IPS DF 6.9 (cell line): ENCODE measurements around the gene PSKH1.

Experiments
- DNase-seq: peaks from one replicate; pipeline ENCODE4 v3.0.0-alpha.2; 2013; ENCODE audit warnings: low read depth, low spot score
- H3K27ac ChIP-seq: one replicate; pipeline ENCODE4 v1.5.1; 2013; ENCODE audit warnings: low read length, control low read depth
- H3K27me3 ChIP-seq: 2 replicates; pipeline ENCODE4 v1.6.1; 2013; ENCODE audit warnings: mild to moderate bottlenecking, low read length; ENCODE audit not compliant: control insufficient read depth, insufficient read depth
- H3K36me3 ChIP-seq: 2 replicates; pipeline ENCODE4 v1.6.1; 2013; ENCODE audit warnings: low read length; ENCODE audit not compliant: control insufficient read depth, insufficient read depth
- H3K4me1 ChIP-seq: 2 replicates; pipeline ENCODE4 v1.6.1; 2013; ENCODE audit warnings: low read length; ENCODE audit not compliant: control insufficient read depth, insufficient read depth
- H3K4me3 ChIP-seq: 2 replicates; pipeline ENCODE4 v1.5.1; 2013; ENCODE audit warnings: mild to moderate bottlenecking, low read length
- H3K9me3 ChIP-seq: 2 replicates; pipeline ENCODE4 v1.6.1; 2013; ENCODE audit warnings: low read length, inconsistent platforms; ENCODE audit not compliant: control insufficient read depth, insufficient read depth
- WGBS: extraction: QIAGEN DNeasy Blood & Tissue Kit; methylation state at CpG from one replicate; pipeline ENCODE4 v1.1.7; 2013; ENCODE audit warnings: mixed read lengths, missing lambda C conversion rate; ENCODE audit not compliant: insufficient read length, insufficient coverage; 5-methylcytosine and 5-hydroxymethylcytosine counted together

PSKH1 gene

GRCh38 chr16:67941469-67942199 lies 48.6 kb downstream of the PSKH1 start:
- WGBS: no CpG with 5 or more reads among the region's 9 CpGs
- Histone ChIP-seq H3K36me3 (peaks cover 27% of the 10 kb centered on the region), H3K27ac (no peak overlapping the region), H3K4me1 (no peaks in the 10 kb centered on the region; the same call in none of the 2 replicates), H3K9me3 (no peaks in the 10 kb centered on the region), H3K27me3 (no peaks in the 10 kb centered on the region), H3K4me3 (no peak overlapping the region)
- no peak for DNase-seq

- no peaks in the 10 kb centered on the region for H3K9me3 ChIP-seq
- H3K27ac ChIP-seq: no peak overlapping the region
- peaks cover 32% of the 10 kb centered on the region for H3K36me3 ChIP-seq
- H3K4me3 ChIP-seq: no peak overlapping the region
- H3K4me1 ChIP-seq: no peaks in the 10 kb centered on the region; the same call in none of the 2 replicates
- no peaks in the 10 kb centered on the region for H3K27me3 ChIP-seq
- DNase-seq: peak; percentile 58
- WGBS: no CpG with 5 or more reads among the region's 6 CpGs
Measured at GRCh38 chr16:67942200-67942509, 49.1 kb downstream of the PSKH1 start.

- H3K4me1 ChIP-seq: no peaks in the 10 kb centered on the region; the same call in 1 of the 2 replicates
- WGBS: no CpG with 5 or more reads among the region's 27 CpGs
- H3K4me3 ChIP-seq: no peak overlapping the region
- no peak overlapping the region for H3K27ac ChIP-seq
- H3K36me3 ChIP-seq: peaks cover 37% of the 10 kb centered on the region
- H3K27me3 ChIP-seq: no peaks in the 10 kb centered on the region
- no peak for DNase-seq
- no peaks in the 10 kb centered on the region for H3K9me3 ChIP-seq
Measured at GRCh38 chr16:67942510-67943255, 49.6 kb downstream of the PSKH1 start.

DNA sequence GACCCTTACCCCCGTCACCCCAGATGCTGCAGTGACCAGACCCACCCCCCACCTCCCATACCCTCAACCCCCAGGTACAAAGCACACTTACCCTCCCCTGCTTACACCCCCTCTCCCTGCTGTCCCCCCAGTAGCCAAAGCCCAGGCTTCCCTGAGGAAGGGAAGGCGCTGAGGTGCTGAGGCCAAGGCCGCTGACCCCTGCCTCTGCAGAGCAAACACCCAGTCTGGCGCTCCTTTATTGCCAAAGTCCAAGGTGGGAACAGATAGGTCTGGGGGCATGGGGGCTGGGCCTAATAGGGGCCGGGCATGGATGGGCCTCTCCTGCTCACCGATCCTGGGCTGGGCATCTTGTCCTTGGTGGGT lies 50.2 kb downstream of the PSKH1 start:
- Histone ChIP-seq H3K4me3 (no peak overlapping the region), H3K4me1 (no peaks in the 10 kb centered on the region; the same call in 1 of the 2 replicates), H3K36me3 (peaks cover 41% of the 10 kb centered on the region), H3K9me3 (no peaks in the 10 kb centered on the region), H3K27me3 (no peaks in the 10 kb centered on the region), H3K27ac (no peak overlapping the region)
- DNase-seq: no peak
- no CpG with 5 or more reads among the region's 6 CpGs for WGBS

GRCh38 chr16:67943619-67944504 lies 50.8 kb downstream of the PSKH1 start, which contains the start of gene LCAT:
Gene LCAT (minus strand): TSS chr16:67944120. CDS start chr16:67944101, 19 bp downstream.
- Histone ChIP-seq H3K4me3 (no peak within 1 kb of the TSS), H3K36me3 (peaks cover 44% of the 10 kb centered on the region), H3K4me1 (no peaks in the 10 kb centered on the region; the same call in 1 of the 2 replicates), H3K9me3 (no peaks in the 10 kb centered on the region), H3K27ac (no peak within 1 kb of the TSS), H3K27me3 (no peaks in the 10 kb centered on the region)
- no CpG with 5 or more reads among the region's 23 CpGs for WGBS
- no peak for DNase-seq

DNA sequence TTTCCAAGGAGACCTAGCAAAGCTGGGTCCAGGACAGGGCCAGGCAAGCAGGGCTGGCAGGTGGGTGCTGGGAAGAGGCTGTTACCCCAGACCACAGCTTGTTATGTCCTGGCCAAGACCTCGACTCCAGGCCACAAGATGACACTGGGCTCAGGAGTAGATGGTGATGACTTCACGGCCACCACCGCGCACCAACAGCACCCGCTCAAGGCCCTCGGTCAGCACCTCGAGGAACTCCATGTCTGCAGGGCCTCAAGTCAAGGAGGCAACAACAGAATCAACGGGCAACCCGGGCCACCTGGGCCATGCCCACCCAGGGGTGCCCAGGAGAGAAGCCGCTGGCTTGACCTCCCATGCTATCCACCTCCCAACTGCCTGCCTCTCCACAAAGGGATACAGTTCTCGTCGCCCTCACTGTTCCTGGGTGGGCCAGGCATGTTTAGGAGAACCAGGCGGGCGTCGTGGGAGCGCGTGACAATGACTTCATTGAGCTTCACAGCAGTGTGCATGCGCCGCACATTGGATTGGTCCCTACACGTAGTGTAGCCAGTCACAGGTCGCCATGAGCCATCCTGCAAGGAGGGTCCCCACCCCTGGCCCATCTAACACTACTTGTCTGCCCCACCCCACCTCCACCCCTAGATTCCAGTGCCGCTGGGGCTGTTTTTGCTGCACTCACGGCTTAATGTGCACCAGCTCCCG lies 51.8 kb downstream of the PSKH1 start:
- no peak for DNase-seq
- H3K27me3 ChIP-seq: no peaks in the 10 kb centered on the region

DNA sequence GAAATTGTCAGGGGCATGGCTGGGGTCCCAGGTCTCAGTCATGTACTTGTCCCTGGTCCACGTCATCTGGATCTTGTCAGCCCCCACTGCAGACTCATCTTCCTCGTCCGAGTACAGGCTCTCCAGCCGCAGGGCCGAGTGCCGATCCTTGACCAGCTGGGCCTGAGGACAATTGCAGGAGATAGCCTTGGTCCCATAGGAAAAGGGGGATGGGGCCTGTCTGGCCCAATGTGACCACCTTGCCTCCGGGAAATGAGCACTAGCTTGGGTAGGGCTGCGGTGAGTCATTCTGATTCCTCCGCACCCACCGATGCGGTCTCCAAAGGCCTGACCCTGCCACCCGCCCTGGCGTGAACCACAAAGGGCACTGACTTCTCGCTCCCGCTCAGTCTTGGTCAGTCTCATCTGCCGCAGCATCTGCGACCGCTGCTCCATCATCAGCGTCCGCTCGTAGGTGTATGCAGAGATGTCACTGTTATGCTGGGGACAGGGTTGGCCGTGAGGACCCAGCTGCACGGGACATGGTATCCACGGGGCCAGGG lies 52.4 kb downstream of the PSKH1 start:
- no peaks in the 10 kb centered on the region; the same call in 1 of the 2 replicates for H3K4me1 ChIP-seq
- WGBS: no CpG with 5 or more reads among the region's 24 CpGs
- no peaks in the 10 kb centered on the region for H3K27me3 ChIP-seq
- no peaks in the 10 kb centered on the region for H3K9me3 ChIP-seq
- DNase-seq: no peak
- H3K4me3 ChIP-seq: no peak overlapping the region
- peaks cover 56% of the 10 kb centered on the region for H3K36me3 ChIP-seq
- no peak overlapping the region for H3K27ac ChIP-seq

More for the DNA sequence above, 51.8 kb downstream of the PSKH1 start:
- no CpG with 5 or more reads among the region's 24 CpGs for WGBS
- no peak overlapping the region for H3K4me3 ChIP-seq
- peaks cover 50% of the 10 kb centered on the region for H3K36me3 ChIP-seq
- H3K27ac ChIP-seq: no peak overlapping the region
- no peaks in the 10 kb centered on the region; the same call in 1 of the 2 replicates for H3K4me1 ChIP-seq
- no peaks in the 10 kb centered on the region for H3K9me3 ChIP-seq

DNA sequence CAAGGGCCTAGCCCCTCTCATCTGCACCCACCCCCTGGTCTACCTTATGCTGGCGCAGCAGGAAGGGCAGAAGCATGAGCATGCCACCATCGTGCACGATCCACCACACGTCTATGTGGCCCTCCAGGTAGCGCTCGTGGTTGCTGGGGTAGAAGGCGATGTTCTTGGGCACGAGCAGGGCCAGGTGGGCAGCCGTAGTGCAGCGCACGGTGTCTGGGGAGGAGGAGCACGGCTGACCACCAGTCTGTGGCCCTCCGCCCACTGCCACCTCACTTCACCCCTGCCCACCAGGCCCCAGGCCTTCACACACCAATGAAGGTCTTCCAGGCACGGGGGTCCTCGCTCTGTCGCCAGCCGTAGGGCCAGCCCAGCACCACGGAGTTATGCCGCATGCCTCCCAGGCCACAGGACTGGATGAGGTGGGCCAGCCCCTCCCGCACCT lies 53.1 kb downstream of the PSKH1 start:
- Histone ChIP-seq H3K4me3 (no peak overlapping the region), H3K9me3 (no peaks in the 10 kb centered on the region), H3K27ac (no peak overlapping the region), H3K27me3 (no peaks in the 10 kb centered on the region), H3K4me1 (no peaks in the 10 kb centered on the region; the same call in 1 of the 2 replicates), H3K36me3 (peaks cover 62% of the 10 kb centered on the region)
- WGBS: no CpG with 5 or more reads among the region's 20 CpGs
- DNase-seq: no peak

DNA sequence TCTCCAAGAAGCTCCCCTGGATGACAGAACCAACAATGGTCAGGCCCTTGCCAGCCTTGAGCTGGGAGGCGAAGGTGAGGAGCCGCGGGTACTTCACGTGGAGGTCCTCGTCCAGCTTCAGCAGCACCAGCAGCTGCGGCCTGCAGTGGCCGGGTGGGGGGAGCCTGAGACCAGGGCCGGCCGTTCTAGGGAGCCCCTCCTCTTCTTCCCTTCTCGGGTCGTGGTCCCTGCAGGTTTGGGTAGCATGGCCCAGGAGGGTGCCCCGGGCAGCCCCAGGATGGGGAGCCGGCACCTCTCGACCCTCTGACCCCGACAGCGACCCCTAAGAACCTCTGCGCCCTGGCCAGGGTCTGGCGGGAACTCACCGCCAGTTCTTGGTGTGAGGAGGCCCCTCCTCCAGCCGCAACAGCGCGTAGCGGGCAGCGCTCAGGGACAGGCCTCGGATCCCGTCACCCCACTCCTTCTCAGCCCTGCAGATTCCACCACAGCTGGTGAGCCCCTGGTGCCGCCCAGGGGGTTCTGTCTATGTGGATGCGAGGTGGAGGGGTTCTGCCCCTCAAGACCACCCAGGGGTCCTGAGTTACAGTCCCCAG lies 54.0 kb downstream of the PSKH1 start:
- H3K4me3 ChIP-seq: no peak overlapping the region
- no peak for DNase-seq
- no peaks in the 10 kb centered on the region for H3K9me3 ChIP-seq
- H3K27me3 ChIP-seq: no peaks in the 10 kb centered on the region
- no CpG with 5 or more reads among the region's 28 CpGs for WGBS
- H3K4me1 ChIP-seq: no peaks in the 10 kb centered on the region; the same call in 1 of the 2 replicates
- peaks cover 70% of the 10 kb centered on the region for H3K36me3 ChIP-seq
- no peak overlapping the region for H3K27ac ChIP-seq
